Adrenal gland (tissue), 5 donors: ENCODE results near the gene FILIP1.

ENCODE experiments used
- POLR2A ChIP-seq, 2 donors: fragments of 450-650 bp; IDR thresholded peaks; one replicate each; pipeline ENCODE4 v1.6.1; 2017; ENCODE audit warnings: antibody characterized with exemption in 2 of 2, mild to moderate bottlenecking in 2 of 2, moderate library complexity in 1 of 2
- TF ChIP-seq, protein P1 (sequence below), 6 experiments: fragments of 450-650 bp in 4 of 6; fragments of 200-600 bp in 2 of 6; sonication (generic) in 1 of 6; IDR thresholded peaks; 1 replicate in 5 of 6; 2 replicates in 1 of 6; pipeline versions ENCODE4 v1.5.1 to v1.8.0; 2016 to 2021; ENCODE audit warnings: antibody characterized with exemption in 6 of 6, mild to moderate bottlenecking in 2 of 6, moderate library complexity in 1 of 6
- donor health status: DM: no; HTN: no; CAD: no.

GRCh38 chr6:75528423-75528822 is 34.8 kb upstream of the FILIP1 start:
- TF ChIP-seq, protein P1, sequence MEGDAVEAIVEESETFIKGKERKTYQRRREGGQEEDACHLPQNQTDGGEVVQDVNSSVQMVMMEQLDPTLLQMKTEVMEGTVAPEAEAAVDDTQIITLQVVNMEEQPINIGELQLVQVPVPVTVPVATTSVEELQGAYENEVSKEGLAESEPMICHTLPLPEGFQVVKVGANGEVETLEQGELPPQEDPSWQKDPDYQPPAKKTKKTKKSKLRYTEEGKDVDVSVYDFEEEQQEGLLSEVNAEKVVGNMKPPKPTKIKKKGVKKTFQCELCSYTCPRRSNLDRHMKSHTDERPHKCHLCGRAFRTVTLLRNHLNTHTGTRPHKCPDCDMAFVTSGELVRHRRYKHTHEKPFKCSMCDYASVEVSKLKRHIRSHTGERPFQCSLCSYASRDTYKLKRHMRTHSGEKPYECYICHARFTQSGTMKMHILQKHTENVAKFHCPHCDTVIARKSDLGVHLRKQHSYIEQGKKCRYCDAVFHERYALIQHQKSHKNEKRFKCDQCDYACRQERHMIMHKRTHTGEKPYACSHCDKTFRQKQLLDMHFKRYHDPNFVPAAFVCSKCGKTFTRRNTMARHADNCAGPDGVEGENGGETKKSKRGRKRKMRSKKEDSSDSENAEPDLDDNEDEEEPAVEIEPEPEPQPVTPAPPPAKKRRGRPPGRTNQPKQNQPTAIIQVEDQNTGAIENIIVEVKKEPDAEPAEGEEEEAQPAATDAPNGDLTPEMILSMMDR (IDR thresholded peaks at IDR 0.05): no peak
- TF ChIP-seq POLR2A (IDR thresholded peaks at IDR 0.05): no peak
